ENCODE measurements around the gene PLAGL2. TPM values are rescaled to one million over a fixed set of nuclear protein-coding genes. Genes with fewer than 3 reads are reported as not detected.

Gene PLAGL2
- total RNA-seq, 1 experiment from 2014 or later: 6.0 TPM

GRCh38 chr20:32152421-32153155 is 55.0 kb downstream of the PLAGL2 start:
- DNase-seq (ENCODE audit: low read depth): no peak

GRCh38 chr20:32150291-32150848 is 57.2 kb downstream of the PLAGL2 start:
- DNase-seq (ENCODE audit: low read depth): no peak

GRCh38 chr20:32149566-32150170 is 57.9 kb downstream of the PLAGL2 start:
- DNase-seq (ENCODE audit: low read depth): no peak

GRCh38 chr20:32144898-32145662 is 62.5 kb downstream of the PLAGL2 start:
- no peak for DNase-seq (ENCODE audit: low read depth)

- no peak for DNase-seq (ENCODE audit: low read depth)
Measured at GRCh38 chr20:32142991-32143390, 64.6 kb downstream of the PLAGL2 start.

Other genes with a start within 250 kb of the PLAGL2 start
- gene XKR7, start 239.6 kb downstream of the PLAGL2 start, total RNA-seq (2014; rRNA removed; shearing (Covaris generic)): not detected in 2 replicates
- not detected in 2 replicates for gene CCM2L, start 197.3 kb downstream of the PLAGL2 start, total RNA-seq (2014; rRNA removed; shearing (Covaris generic))
- not detected in 2 replicates for gene HCK, start 155.5 kb downstream of the PLAGL2 start, total RNA-seq (2014; rRNA removed; shearing (Covaris generic))
- 45.4 and 52.9 TPM in 2 replicates for gene TM9SF4, start 98.0 kb downstream of the PLAGL2 start, total RNA-seq (2014; rRNA removed; shearing (Covaris generic))
- gene POFUT1, start 137 bp upstream of the PLAGL2 start, total RNA-seq (2014; rRNA removed; shearing (Covaris generic)): 65.2 and 81.3 TPM in 2 replicates
- 26.3 and 27.5 TPM in 2 replicates for gene KIF3B, start 69.9 kb upstream of the PLAGL2 start, total RNA-seq (2014; rRNA removed; shearing (Covaris generic))
- gene ASXL1, start 150.6 kb upstream of the PLAGL2 start, total RNA-seq (2014; rRNA removed; shearing (Covaris generic)): 29.9 and 30.1 TPM in 2 replicates

All from RPMI7951 (cell line).